Hepatocyte (in vitro differentiated cells): ENCODE measurements around the gene ZNF385B.

Experiments
- EZH2phosphoT487 ChIP-seq: fragments of 200-600 bp; sonication (generic); IDR thresholded peaks from one replicate; pipeline ENCODE4 v1.6.1; 2018; ENCODE audit warnings: antibody characterized with exemption, mild to moderate bottlenecking, low read depth, moderate library complexity; ENCODE audit not compliant: unreplicated experiment, severe bottlenecking
- TF ChIP-seq, protein P1 (sequence below): fragments of 200-600 bp; sonication (generic); IDR thresholded peaks from 2 replicates; pipeline ENCODE4 v1.5.1; 2016; ENCODE audit warnings: antibody characterized with exemption, mild to moderate bottlenecking; ENCODE audit not compliant: poor library complexity

DNA sequence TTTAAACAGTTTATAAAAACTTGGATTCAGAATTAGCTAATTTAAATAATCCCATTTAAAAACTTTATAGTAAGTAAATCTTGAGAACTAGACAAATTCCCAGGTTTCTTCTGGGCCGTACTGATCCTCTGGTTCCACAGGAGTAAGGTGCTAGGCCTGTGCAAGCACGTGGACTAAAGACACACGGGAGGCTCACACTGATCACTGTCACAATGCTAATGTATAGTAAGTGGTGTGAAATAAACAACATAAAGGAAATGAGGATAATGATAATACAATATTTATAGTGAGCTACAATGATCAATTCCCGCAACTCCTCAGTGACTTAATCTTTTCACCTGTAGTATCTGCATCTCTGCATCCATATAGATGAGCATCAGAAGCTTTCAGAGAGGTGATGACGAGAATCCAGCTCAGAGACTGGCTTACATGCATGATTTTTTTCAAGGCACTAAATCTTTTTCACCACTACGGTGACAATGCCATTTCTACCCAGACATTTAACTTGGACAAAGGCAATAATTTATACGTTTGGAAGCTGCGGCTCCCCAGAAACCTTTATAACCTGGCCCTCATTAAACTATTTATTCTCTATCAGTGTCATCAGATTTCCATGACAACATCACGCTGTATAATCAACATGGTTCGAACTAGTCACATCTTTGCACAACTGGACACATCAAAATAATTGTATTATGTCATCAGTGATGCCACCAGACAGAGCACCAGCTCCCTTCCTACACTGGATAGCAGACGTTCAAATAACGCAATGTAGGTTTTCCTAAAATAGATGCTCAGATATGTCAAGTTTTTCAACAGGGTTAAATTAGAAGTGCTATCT, 196.2 kb downstream of the ZNF385B start:
- TF ChIP-seq, protein P1, sequence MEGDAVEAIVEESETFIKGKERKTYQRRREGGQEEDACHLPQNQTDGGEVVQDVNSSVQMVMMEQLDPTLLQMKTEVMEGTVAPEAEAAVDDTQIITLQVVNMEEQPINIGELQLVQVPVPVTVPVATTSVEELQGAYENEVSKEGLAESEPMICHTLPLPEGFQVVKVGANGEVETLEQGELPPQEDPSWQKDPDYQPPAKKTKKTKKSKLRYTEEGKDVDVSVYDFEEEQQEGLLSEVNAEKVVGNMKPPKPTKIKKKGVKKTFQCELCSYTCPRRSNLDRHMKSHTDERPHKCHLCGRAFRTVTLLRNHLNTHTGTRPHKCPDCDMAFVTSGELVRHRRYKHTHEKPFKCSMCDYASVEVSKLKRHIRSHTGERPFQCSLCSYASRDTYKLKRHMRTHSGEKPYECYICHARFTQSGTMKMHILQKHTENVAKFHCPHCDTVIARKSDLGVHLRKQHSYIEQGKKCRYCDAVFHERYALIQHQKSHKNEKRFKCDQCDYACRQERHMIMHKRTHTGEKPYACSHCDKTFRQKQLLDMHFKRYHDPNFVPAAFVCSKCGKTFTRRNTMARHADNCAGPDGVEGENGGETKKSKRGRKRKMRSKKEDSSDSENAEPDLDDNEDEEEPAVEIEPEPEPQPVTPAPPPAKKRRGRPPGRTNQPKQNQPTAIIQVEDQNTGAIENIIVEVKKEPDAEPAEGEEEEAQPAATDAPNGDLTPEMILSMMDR, result no peak
- TF ChIP-seq EZH2phosphoT487, result no peak
